Natural killer cell (primary cell): ENCODE data around the gene GPSM1. TPM values are rescaled to one million over a fixed set of nuclear protein-coding genes. Genes with fewer than 3 reads are reported as not detected.
A peak's percentile ranks its signal among the peaks of the same experiment; 100 is the strongest.

Source experiments
- ATAC-seq, 3 donors: fragments of 150-1000 bp in 2 of 3; fragments of 200-7000 bp in 1 of 3; cut with Tn5 transposase; 1 replicate in 1 of 3; 2 replicates in 2 of 3; pipeline ENCODE4 v1.10.0; 2021; ENCODE audit warnings: mild to moderate bottlenecking in 2 of 3, moderate library complexity in 2 of 3
- DNase-seq, 2 donors: peaks; one replicate each; pipeline versions ENCODE4 v3.0.0 to v3.0.0-alpha.2; 2013 to 2021; ENCODE audit warnings: mixed read lengths in 1 of 2
- H3K27ac ChIP-seq: one replicate; pipeline ENCODE4 v1.5.1; 2013; ENCODE audit warnings: mild to moderate bottlenecking, low read length
- H3K27me3 ChIP-seq: one replicate; pipeline ENCODE4 v1.6.1; 2013; ENCODE audit warnings: low read length; ENCODE audit not compliant: control insufficient read depth, insufficient read depth
- H3K36me3 ChIP-seq: one replicate; pipeline ENCODE4 v1.6.1; 2013; ENCODE audit warnings: low read length; ENCODE audit not compliant: control insufficient read depth, insufficient read depth
- H3K4me1 ChIP-seq: one replicate; pipeline ENCODE4 v1.6.1; 2013; ENCODE audit warnings: low read length; ENCODE audit not compliant: control insufficient read depth, insufficient read depth
- H3K4me3 ChIP-seq: one replicate; pipeline ENCODE4 v1.5.1; 2013; ENCODE audit warnings: low read length
- H3K9me3 ChIP-seq: one replicate; pipeline ENCODE4 v1.6.1; 2013; ENCODE audit warnings: low read length; ENCODE audit not compliant: control insufficient read depth, insufficient read depth
- H3K27ac Mint-ChIP-seq, 2 donors: one replicate each; pipeline ENCODE4 v1.8.0; 2022; ENCODE audit warnings: mild to moderate bottlenecking in 2 of 2, mixed read lengths in 2 of 2, moderate library complexity in 1 of 2
- H3K27me3 Mint-ChIP-seq, 2 donors: one replicate each; pipeline ENCODE4 v1.8.0; 2022; ENCODE audit warnings: low read depth in 2 of 2, mixed read lengths in 2 of 2
- H3K36me3 Mint-ChIP-seq: one replicate; pipeline ENCODE4 v1.8.0; 2022; ENCODE audit warnings: mixed read lengths
- H3K4me1 Mint-ChIP-seq, 2 donors: one replicate each; pipeline ENCODE4 v1.8.0; 2022; ENCODE audit warnings: mixed read lengths in 2 of 2
- H3K4me3 Mint-ChIP-seq: one replicate; pipeline ENCODE4 v1.8.0; 2022; ENCODE audit warnings: mild to moderate bottlenecking, moderate library complexity, mixed read lengths
- H3K9me3 Mint-ChIP-seq, 2 donors: one replicate each; pipeline ENCODE4 v1.8.0; 2022; ENCODE audit warnings: mixed read lengths in 2 of 2
- CTCF ChIP-seq: fragments of 200-600 bp; IDR thresholded peaks from one replicate; pipeline ENCODE4 v1.8.0; 2022; ENCODE audit warnings: antibody characterized with exemption
- WGBS: methylation state at CpG from one replicate; pipeline ENCODE4 v1.1.7; 2013; ENCODE audit warnings: missing lambda C conversion rate; ENCODE audit not compliant: insufficient coverage; 5-methylcytosine and 5-hydroxymethylcytosine counted together
- intact Hi-C: fragments of 100-400 bp; cut with micrococcal nuclease; formaldehyde crosslinking; loops from one replicate; pipeline ENCODE4 v1.14.2; 2022
- total RNA-seq, 4 donors: library from RNA; stranded (reverse); fragments of 120-200 nt in 1 of 4; gene quantifications; one replicate each; pipeline versions ENCODE4 v1.2.3 to v1.2.4, GENCODE V29; 2013 to 2022

GPSM1 gene
- total RNA-seq, 3 donors from 2014 or later (not counting 1 experiment from before 2014, with no cell fraction given), result 2.6 to 4.2 (median 3.4) TPM

GRCh38 chr9:136396219-136396515 lies 68.8 kb downstream of the GPSM1 start:
- Mint-ChIP-seq H3K9me3 (no peaks in the 10 kb centered on the region), H3K27me3 (no peaks in the 10 kb centered on the region), H3K4me3 (no peak overlapping the region), H3K36me3 (no peaks in the 10 kb centered on the region), H3K4me1 (peaks cover 12 to 16% of the 10 kb centered on the region in 2 donors), H3K27ac (no peak overlapping the region)
- no peak for TF ChIP-seq CTCF
- ATAC-seq (no peak), DNase-seq (no peak)
- intact Hi-C loops, result no loop called here
- H3K4me1 ChIP-seq, result peaks cover 25% of the 10 kb centered on the region
- H3K9me3 ChIP-seq, result no peaks in the 10 kb centered on the region
- H3K4me3 ChIP-seq, result no peak overlapping the region
- H3K36me3 ChIP-seq, result peaks cover 42% of the 10 kb centered on the region
- H3K27ac ChIP-seq, result no peak overlapping the region
- 92% methylated on average over 4 of the region's 4 CpGs for WGBS
- no peaks in the 10 kb centered on the region for H3K27me3 ChIP-seq

GRCh38 chr9:136397643-136398042 lies 70.3 kb downstream of the GPSM1 start:
- Histone ChIP-seq H3K36me3 (peaks cover 37% of the 10 kb centered on the region), H3K9me3 (no peaks in the 10 kb centered on the region), H3K27me3 (no peaks in the 10 kb centered on the region), H3K4me1 (peaks cover 29% of the 10 kb centered on the region), H3K4me3 (no peak overlapping the region), H3K27ac (no peak overlapping the region)
- Mint-ChIP-seq H3K4me3 (no peak overlapping the region), H3K27ac (no peak overlapping the region), H3K27me3 (no peaks in the 10 kb centered on the region), H3K9me3 (no peaks in the 10 kb centered on the region), H3K36me3 (no peaks in the 10 kb centered on the region), H3K4me1 (peaks cover 12 to 20% of the 10 kb centered on the region in 2 donors)
- no peak for TF ChIP-seq CTCF
- ATAC-seq (no peak), DNase-seq (no peak)
- intact Hi-C loops, result no loop called here
- 90% methylated on average over 6 of the region's 6 CpGs for WGBS

- Mint-ChIP-seq H3K9me3 (no peaks in the 10 kb centered on the region), H3K4me3 (peak overlapping the region; percentile 84)
- H3K27me3 ChIP-seq, result no peaks in the 10 kb centered on the region
These were observed 70.9 kb downstream of the GPSM1 start for GRCh38 chr9:136398286-136398685.

More at GRCh38 chr9:136398286-136398685, 70.9 kb downstream of the GPSM1 start:
- Mint-ChIP-seq H3K27me3 (no peaks in the 10 kb centered on the region), H3K36me3 (no peaks in the 10 kb centered on the region), H3K27ac (peak overlapping the region in 1 of 2 donors; percentile 57), H3K4me1 (peaks cover 12 to 20% of the 10 kb centered on the region in 2 donors)
- intact Hi-C loops, result no loop called here
- Histone ChIP-seq H3K36me3 (peaks cover 31% of the 10 kb centered on the region), H3K4me1 (peaks cover 34% of the 10 kb centered on the region), H3K27ac (no peak overlapping the region), H3K4me3 (no peak overlapping the region), H3K9me3 (no peaks in the 10 kb centered on the region)
- 98% methylated on average over 12 of the region's 12 CpGs for WGBS
- TF ChIP-seq CTCF, result no peak
- DNase-seq, result no peak
- no peak for ATAC-seq
